ENCODE data around the gene RNF31.

The RNF31 gene

GRCh38 chr14:24177891-24178290 lies 30.6 kb downstream of the RNF31 start:
- Histone ChIP-seq H3K27ac (ENCODE audit: low read length) (no peak overlapping the region), H3K9me3 (ENCODE audit: insufficient read depth, low read length) (no peaks in the 10 kb centered on the region), H3K4me3 (ENCODE audit: low read length) (no peak overlapping the region), H3K27me3 (ENCODE audit: low read depth, low read length) (no peaks in the 10 kb centered on the region), H3K36me3 (replicated peaks; ENCODE audit: low read depth, low read length) (peaks cover 49% of the 10 kb centered on the region), H3K4me2 (ENCODE audit: low read length) (no peak overlapping the region), H3K79me2 (ENCODE audit: low read length) (no peaks in the 10 kb centered on the region), H2AFZ (ENCODE audit: low read depth, low read length) (no peak overlapping the region), H4K20me1 (ENCODE audit: insufficient read depth, low read length) (no peaks in the 10 kb centered on the region), H3K4me1 (ENCODE audit: low read length) (no peaks in the 10 kb centered on the region), H3K9ac (ENCODE audit: low read length) (no peak overlapping the region)
- TF ChIP-seq CTCF (IDR thresholded peaks at IDR 0.05; ENCODE audit: low read depth, low read length) = no peak
- TF ChIP-seq EZH2phosphoT487 (IDR thresholded peaks at IDR 0.05; ENCODE audit: low read depth) = no peak

GRCh38 chr14:24178399-24179178 lies 31.3 kb downstream of the RNF31 start:
- H3K4me2 ChIP-seq (ENCODE audit: low read length) = no peak overlapping the region
- no peak overlapping the region for H2AFZ ChIP-seq (ENCODE audit: low read depth, low read length)
- H4K20me1 ChIP-seq (ENCODE audit: insufficient read depth, low read length) = no peaks in the 10 kb centered on the region
- H3K4me3 ChIP-seq (ENCODE audit: low read length) = no peak overlapping the region
- H3K9ac ChIP-seq (ENCODE audit: low read length) = no peak overlapping the region
- no peaks in the 10 kb centered on the region for H3K27me3 ChIP-seq (ENCODE audit: low read depth, low read length)
- no peak for TF ChIP-seq CTCF (IDR thresholded peaks at IDR 0.05; ENCODE audit: low read depth, low read length)
- TF ChIP-seq EZH2phosphoT487 (IDR thresholded peaks at IDR 0.05; ENCODE audit: low read depth) = no peak
- peaks cover 51% of the 10 kb centered on the region for H3K36me3 ChIP-seq (replicated peaks; ENCODE audit: low read depth, low read length)
- H3K9me3 ChIP-seq (ENCODE audit: insufficient read depth, low read length) = no peaks in the 10 kb centered on the region
- H3K79me2 ChIP-seq (ENCODE audit: low read length) = no peaks in the 10 kb centered on the region
- no peaks in the 10 kb centered on the region for H3K4me1 ChIP-seq (ENCODE audit: low read length)
- H3K27ac ChIP-seq (ENCODE audit: low read length) = no peak overlapping the region

DNA sequence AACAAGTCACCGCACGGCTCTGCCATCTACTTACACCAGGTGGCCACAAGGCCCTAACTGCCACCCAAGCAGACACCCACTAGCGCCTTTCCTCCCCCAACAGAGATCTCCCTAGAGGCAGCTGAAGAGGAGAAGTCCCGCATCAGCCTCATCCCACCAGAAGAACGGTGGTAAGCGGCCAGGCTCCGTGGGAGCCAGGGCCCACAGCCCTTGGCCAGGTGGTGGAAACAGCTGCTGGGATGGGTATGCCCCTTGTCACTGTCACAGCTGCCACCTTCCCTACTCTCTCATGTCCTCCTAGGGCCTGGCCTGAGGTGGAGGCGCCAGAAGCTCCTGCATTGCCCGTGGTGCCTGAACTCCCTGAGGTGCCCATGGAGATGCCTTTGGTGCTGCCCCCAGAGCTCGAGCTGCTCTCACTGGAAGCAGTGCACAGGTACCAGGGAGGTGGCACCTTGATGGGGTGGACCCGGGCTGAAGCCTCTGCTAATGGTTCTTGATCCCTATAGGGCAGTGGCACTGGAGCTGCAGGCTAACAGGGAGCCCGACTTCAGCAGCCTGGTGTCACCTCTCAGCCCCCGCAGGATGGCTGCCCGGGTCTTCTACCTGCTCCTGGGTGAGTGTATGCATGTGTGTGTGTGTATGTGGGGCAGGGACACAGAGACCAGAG lies 32.1 kb downstream of the RNF31 start:
- no peak overlapping the region for H3K4me2 ChIP-seq (ENCODE audit: low read length)
- no peak overlapping the region for H3K4me3 ChIP-seq (ENCODE audit: low read length)
- no peaks in the 10 kb centered on the region for H3K9me3 ChIP-seq (ENCODE audit: insufficient read depth, low read length)
- no peaks in the 10 kb centered on the region for H3K27me3 ChIP-seq (ENCODE audit: low read depth, low read length)
- peaks cover 52% of the 10 kb centered on the region for H3K36me3 ChIP-seq (replicated peaks; ENCODE audit: low read depth, low read length)
- H3K27ac ChIP-seq (ENCODE audit: low read length) = no peak overlapping the region
- TF ChIP-seq EZH2phosphoT487 (IDR thresholded peaks at IDR 0.05; ENCODE audit: low read depth) (no peak), CTCF (IDR thresholded peaks at IDR 0.05; ENCODE audit: low read depth, low read length) (no peak)
- H3K4me1 ChIP-seq (ENCODE audit: low read length) = no peaks in the 10 kb centered on the region
- H4K20me1 ChIP-seq (ENCODE audit: insufficient read depth, low read length) = no peaks in the 10 kb centered on the region
- H3K79me2 ChIP-seq (ENCODE audit: low read length) = no peaks in the 10 kb centered on the region
- H3K9ac ChIP-seq (ENCODE audit: low read length) = no peak overlapping the region
- no peak overlapping the region for H2AFZ ChIP-seq (ENCODE audit: low read depth, low read length)

DNA sequence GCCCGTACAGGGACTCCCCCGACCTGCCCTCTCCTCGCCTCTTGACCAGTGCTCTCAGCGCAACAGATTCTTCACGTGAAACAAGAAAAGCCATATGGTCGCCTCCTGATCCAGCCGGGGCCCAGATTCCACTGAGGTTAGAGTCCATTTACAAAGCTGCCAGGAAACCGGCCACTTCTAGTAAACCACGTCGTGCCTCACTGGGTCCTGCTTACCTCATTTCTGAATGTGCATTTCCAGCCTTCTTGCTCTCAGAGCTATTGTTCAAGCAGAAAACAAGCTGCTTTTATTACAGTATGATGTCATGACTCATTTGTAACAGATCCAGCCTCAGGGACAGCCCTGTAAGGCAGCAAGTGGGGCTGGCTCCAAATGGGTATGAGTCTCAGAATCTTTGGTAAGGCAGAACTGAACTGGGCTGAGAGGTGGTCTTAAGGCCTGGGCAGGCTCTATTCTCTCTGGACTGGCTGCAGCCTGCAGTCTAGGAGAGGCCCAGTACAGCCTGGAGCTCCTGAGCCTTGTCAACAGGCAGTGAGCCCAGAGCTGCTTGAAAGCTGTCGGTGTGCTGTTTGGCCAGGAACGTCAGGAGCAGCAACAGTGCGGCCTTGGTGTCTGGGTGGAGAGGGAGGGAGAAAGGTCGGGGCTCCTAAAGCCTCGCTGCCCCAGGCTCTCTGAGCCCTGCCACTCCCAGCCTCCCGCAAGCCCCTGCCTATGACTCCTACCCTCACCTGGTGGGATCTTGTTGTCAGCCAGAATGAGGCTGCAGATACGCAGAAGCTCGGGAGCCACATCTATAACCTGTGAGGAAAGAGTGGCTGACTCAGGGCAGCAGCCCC lies 32.9 kb downstream of the RNF31 start:
- Histone ChIP-seq H3K9me3 (ENCODE audit: insufficient read depth, low read length) (no peaks in the 10 kb centered on the region), H3K9ac (ENCODE audit: low read length) (no peak overlapping the region), H2AFZ (ENCODE audit: low read depth, low read length) (no peak overlapping the region), H4K20me1 (ENCODE audit: insufficient read depth, low read length) (no peaks in the 10 kb centered on the region), H3K79me2 (ENCODE audit: low read length) (no peaks in the 10 kb centered on the region), H3K27ac (ENCODE audit: low read length) (no peak overlapping the region), H3K27me3 (ENCODE audit: low read depth, low read length) (no peaks in the 10 kb centered on the region), H3K4me2 (ENCODE audit: low read length) (no peak overlapping the region), H3K4me1 (ENCODE audit: low read length) (no peaks in the 10 kb centered on the region), H3K4me3 (ENCODE audit: low read length) (no peak overlapping the region), H3K36me3 (replicated peaks; ENCODE audit: low read depth, low read length) (peaks cover 59% of the 10 kb centered on the region)
- TF ChIP-seq EZH2phosphoT487 (IDR thresholded peaks at IDR 0.05; ENCODE audit: low read depth) (no peak), CTCF (IDR thresholded peaks at IDR 0.05; ENCODE audit: low read depth, low read length) (no peak)

Measured in OCI-LY3 (cell line).